Keratinocyte (primary cell): Measurements from ENCODE around the gene UFD1. TPM values are rescaled to one million over a fixed set of nuclear protein-coding genes. Genes with fewer than 3 reads are reported as not detected.

ENCODE experiments used
- DNase-seq: peaks from one replicate; pipeline ENCODE4 v3.0.0-alpha.2; 2011; ENCODE audit warnings: low read depth, missing footprints, low spot score
- FAIRE-seq: peaks from 2 replicates; lab custom pipeline; 2011; peaks lifted over from hg19 to GRCh38; lab: Jason Lieb, UNC
- H2AFZ ChIP-seq: 2 replicates; pipeline ENCODE4 v1.6.0; 2012; ENCODE audit warnings: low read length, control low read depth, inconsistent platforms; ENCODE audit not compliant: control insufficient read depth
- H3K27ac ChIP-seq: 2 replicates; pipeline ENCODE4 v1.5.1; 2011; ENCODE audit warnings: low read length; ENCODE audit not compliant: control insufficient read depth, insufficient read depth
- H3K27me3 ChIP-seq: 3 replicates; pipeline ENCODE4 v1.6.0; 2011; ENCODE audit warnings: low read length; ENCODE audit not compliant: control insufficient read depth, insufficient read depth; ENCODE audit errors: extremely low read depth
- H3K36me3 ChIP-seq, 2 experiments: 2 replicates in 1 of 2; 3 replicates in 1 of 2; pipeline ENCODE4 v1.5.1; 2011; ENCODE audit warnings: low read length in 2 of 2, mild to moderate bottlenecking in 1 of 2; ENCODE audit not compliant: control insufficient read depth in 2 of 2, insufficient read depth in 2 of 2; ENCODE audit errors: extremely low read depth in 1 of 2
- H3K4me1 ChIP-seq: 3 replicates; pipeline ENCODE4 v1.5.1; 2011; ENCODE audit warnings: low read length; ENCODE audit not compliant: control insufficient read depth, insufficient read depth; ENCODE audit errors: extremely low read depth
- H3K4me2 ChIP-seq: 3 replicates; pipeline ENCODE4 v1.6.0; 2011; ENCODE audit warnings: low read depth, low read length; ENCODE audit not compliant: control insufficient read depth, insufficient read depth; ENCODE audit errors: extremely low read depth
- H3K4me3 ChIP-seq, 3 experiments: fragments of 200-600 bp in 1 of 3; sonication (generic) in 1 of 3; 2 replicates in 2 of 3; 3 replicates in 1 of 3; pipeline ENCODE4 v1.5.1; 2011 to 2016; ENCODE audit warnings: low read length in 3 of 3, mild to moderate bottlenecking in 3 of 3, control low read depth in 2 of 3, inconsistent platforms in 1 of 3, low read depth in 1 of 3, mixed read lengths in 1 of 3, mixed run types in 1 of 3, moderate library complexity in 1 of 3; ENCODE audit not compliant: control insufficient read depth in 2 of 3, insufficient read depth in 2 of 3; ENCODE audit errors: extremely low read depth in 1 of 3
- H3K79me2 ChIP-seq: 2 replicates; pipeline ENCODE4 v1.6.0; 2012; ENCODE audit warnings: low read length; ENCODE audit not compliant: control insufficient read depth, insufficient read depth
- H3K9ac ChIP-seq: 3 replicates; pipeline ENCODE4 v1.6.0; 2011; ENCODE audit warnings: low read length; ENCODE audit not compliant: control insufficient read depth, insufficient read depth; ENCODE audit errors: extremely low read depth
- H3K9me1 ChIP-seq: 3 replicates; pipeline ENCODE4 v1.6.0; 2011; ENCODE audit warnings: low read length; ENCODE audit not compliant: control insufficient read depth, insufficient read depth; ENCODE audit errors: extremely low read depth
- H3K9me3 ChIP-seq: 2 replicates; pipeline ENCODE4 v1.5.1; 2012; ENCODE audit warnings: low read depth, low read length; ENCODE audit not compliant: control insufficient read depth
- H4K20me1 ChIP-seq: 3 replicates; pipeline ENCODE4 v1.6.0; 2011; ENCODE audit warnings: low read length; ENCODE audit not compliant: control insufficient read depth, insufficient read depth; ENCODE audit errors: extremely low read depth
- EZH2 ChIP-seq: IDR thresholded peaks from one replicate; pipeline ENCODE4 v1.6.1; 2012; ENCODE audit warnings: inconsistent platforms, mild to moderate bottlenecking, low read length, moderate library complexity
- dilution Hi-C: fragments of 300-500 bp; cut with MboI; formaldehyde crosslinking; loops from one replicate; pipeline ENCODE4 v1.7.0; 2020; ENCODE audit warnings: low sequenced_read_pairs; ENCODE audit not compliant: extremely low pct_ligation_motif_present
- polyA plus RNA-seq, 5 experiments: library from polyadenylated mRNA; depleted of rRNA in 3 of 5; stranded (reverse) in 3 of 5; stranded (forward) in 1 of 5; unstranded in 1 of 5; fragments of >200 nt; gene quantifications; 1 replicate in 1 of 5; 2 replicates in 3 of 5; 3 replicates in 1 of 5; pipeline versions ENCODE4 v1.2.1 to v1.2.3, GENCODE V29; 2011 to 2012; ENCODE audit warnings: missing spikeins in 2 of 5, low read depth in 1 of 5, low replicate concordance in 1 of 5
- TF ChIP-seq, protein P1 (sequence below), 3 experiments: IDR thresholded peaks in 1 of 3; conservative IDR thresholded peaks in 1 of 3; optimal IDR thresholded peaks in 1 of 3; 2 replicates in 2 of 3; 3 replicates in 1 of 3; pipeline versions ENCODE3 to v1.5.1; 2011; ENCODE audit warnings: low read length in 3 of 3, mild to moderate bottlenecking in 3 of 3, moderate library complexity in 2 of 3, control low read depth in 1 of 3, inconsistent platforms in 1 of 3; ENCODE audit not compliant: insufficient read depth in 2 of 3; ENCODE audit errors: extremely low read depth in 1 of 3

The UFD1 gene
- polyA plus RNA-seq, 1 donor (not counting 4 experiments of a cell fraction or from before 2014, with no cell fraction given), result 145 TPM

DNA sequence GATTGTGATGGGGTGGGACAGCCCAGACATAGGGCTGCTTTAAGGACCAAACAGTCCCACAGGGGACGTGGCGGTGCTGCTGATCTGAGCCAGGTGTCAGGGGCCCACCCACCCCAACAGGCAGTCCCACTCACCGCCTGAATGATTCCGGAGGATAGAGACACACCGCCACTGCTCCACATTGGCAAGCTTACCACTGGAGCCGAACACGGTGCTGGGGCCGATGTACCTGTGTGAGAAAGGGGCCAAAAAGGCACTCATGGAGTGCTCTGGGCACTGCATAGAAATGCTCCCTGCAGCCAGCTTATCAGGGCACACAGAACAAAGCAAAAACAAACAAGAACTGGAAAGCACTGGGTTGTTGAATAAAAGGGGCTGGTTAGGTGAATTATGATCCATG, 73.3 kb downstream of the UFD1 start:
- H3K4me1 ChIP-seq, result no peaks in the 10 kb centered on the region
- H3K9me3 ChIP-seq, result no peaks in the 10 kb centered on the region
- dilution Hi-C loops, result no loop called here
- no peak overlapping the region for H3K9ac ChIP-seq
- H3K36me3 ChIP-seq, result peaks cover 36 to 41% of the 10 kb centered on the region in 2 experiments
- H3K9me1 ChIP-seq, result no peaks in the 10 kb centered on the region
- TF ChIP-seq, protein P1, sequence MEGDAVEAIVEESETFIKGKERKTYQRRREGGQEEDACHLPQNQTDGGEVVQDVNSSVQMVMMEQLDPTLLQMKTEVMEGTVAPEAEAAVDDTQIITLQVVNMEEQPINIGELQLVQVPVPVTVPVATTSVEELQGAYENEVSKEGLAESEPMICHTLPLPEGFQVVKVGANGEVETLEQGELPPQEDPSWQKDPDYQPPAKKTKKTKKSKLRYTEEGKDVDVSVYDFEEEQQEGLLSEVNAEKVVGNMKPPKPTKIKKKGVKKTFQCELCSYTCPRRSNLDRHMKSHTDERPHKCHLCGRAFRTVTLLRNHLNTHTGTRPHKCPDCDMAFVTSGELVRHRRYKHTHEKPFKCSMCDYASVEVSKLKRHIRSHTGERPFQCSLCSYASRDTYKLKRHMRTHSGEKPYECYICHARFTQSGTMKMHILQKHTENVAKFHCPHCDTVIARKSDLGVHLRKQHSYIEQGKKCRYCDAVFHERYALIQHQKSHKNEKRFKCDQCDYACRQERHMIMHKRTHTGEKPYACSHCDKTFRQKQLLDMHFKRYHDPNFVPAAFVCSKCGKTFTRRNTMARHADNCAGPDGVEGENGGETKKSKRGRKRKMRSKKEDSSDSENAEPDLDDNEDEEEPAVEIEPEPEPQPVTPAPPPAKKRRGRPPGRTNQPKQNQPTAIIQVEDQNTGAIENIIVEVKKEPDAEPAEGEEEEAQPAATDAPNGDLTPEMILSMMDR (optimal IDR thresholded peaks at IDR 0.05 in 1 of 3, IDR thresholded peaks at IDR 0.05 in 1 of 3, conservative IDR thresholded peaks at IDR 0.05 in 1 of 3; ENCODE audit: extremely low read depth in 1 of 3, insufficient read depth in 2 of 3, low read length in 3 of 3), result no peak
- TF ChIP-seq EZH2, result no peak
- no peak overlapping the region for H3K27ac ChIP-seq
- no peak overlapping the region for H2AFZ ChIP-seq
- peaks cover under 1% of the 10 kb centered on the region for H3K79me2 ChIP-seq
- no peak overlapping the region for H3K4me2 ChIP-seq
- no peak overlapping the region for H3K4me3 ChIP-seq
- peaks cover 2% of the 10 kb centered on the region for H4K20me1 ChIP-seq
- DNase-seq, result no peak
- no peaks in the 10 kb centered on the region for H3K27me3 ChIP-seq
- FAIRE-seq, result no peak

DNA sequence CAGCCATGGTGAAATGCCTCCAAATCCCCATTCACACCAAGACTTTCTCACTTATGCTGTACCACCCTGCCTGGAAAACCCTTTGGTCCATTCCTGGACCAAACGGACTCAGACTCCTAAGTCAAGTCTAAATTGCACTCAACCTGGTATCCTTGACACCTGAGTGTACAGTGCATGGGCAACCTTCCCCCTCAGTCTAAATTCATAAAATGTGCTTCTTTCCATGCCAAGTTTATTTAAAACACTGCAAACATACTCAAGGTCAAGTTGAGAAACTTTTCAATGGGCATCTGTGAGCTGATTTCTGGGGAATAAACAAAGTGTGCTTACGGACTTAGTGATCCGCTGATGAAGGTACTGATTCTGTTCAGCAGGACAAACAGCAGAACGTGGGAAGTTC, 73.9 kb downstream of the UFD1 start:
- no peak overlapping the region for H3K4me3 ChIP-seq
- peaks cover 2% of the 10 kb centered on the region for H4K20me1 ChIP-seq
- H3K9me3 ChIP-seq, result no peaks in the 10 kb centered on the region
- H3K4me2 ChIP-seq, result no peak overlapping the region
- TF ChIP-seq, protein P1 (optimal IDR thresholded peaks at IDR 0.05 in 1 of 3, IDR thresholded peaks at IDR 0.05 in 1 of 3, conservative IDR thresholded peaks at IDR 0.05 in 1 of 3; ENCODE audit: extremely low read depth in 1 of 3, insufficient read depth in 2 of 3, low read length in 3 of 3), result no peak
- no peak for TF ChIP-seq EZH2
- no peaks in the 10 kb centered on the region for H3K27me3 ChIP-seq
- DNase-seq (no peak), FAIRE-seq (no peak)
- dilution Hi-C loops, result no loop called here
- no peaks in the 10 kb centered on the region for H3K9me1 ChIP-seq
- H3K36me3 ChIP-seq, result peaks cover 35 to 40% of the 10 kb centered on the region in 2 experiments
- H3K4me1 ChIP-seq, result no peaks in the 10 kb centered on the region
- no peaks in the 10 kb centered on the region for H3K79me2 ChIP-seq
- H3K27ac ChIP-seq, result no peak overlapping the region
- H3K9ac ChIP-seq, result no peak overlapping the region
- no peak overlapping the region for H2AFZ ChIP-seq
